ENCODE results near the gene CDAN1. TPM values are rescaled to one million over a fixed set of nuclear protein-coding genes. Genes with fewer than 3 reads are reported as not detected.

CDAN1 gene
- total and polyA plus RNA-seq, 5 donors: 4.7 to 8.0 (median 7.0) TPM

DNA sequence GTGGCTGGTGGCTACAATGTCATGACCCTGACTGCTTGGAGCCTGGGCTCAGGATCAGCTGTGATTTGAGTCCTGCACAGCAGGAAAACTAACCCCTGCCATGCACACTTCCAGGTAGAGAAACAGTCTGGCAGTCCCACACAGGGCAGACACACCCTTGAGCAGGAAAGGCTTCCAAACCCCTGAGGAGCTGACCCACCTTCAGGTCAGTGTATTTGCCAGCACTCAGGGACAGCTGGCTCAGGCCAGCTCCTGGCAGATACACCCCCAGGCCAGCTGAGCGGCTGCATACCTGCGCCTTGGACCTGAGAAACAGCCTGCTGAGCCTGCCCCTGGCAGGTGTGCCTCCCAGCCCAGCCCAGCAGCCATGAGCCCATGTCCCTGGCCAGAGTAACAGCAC lies 22.2 kb upstream of the CDAN1 start:
- H3K27me3 ChIP-seq (ENCODE audit: control insufficient read depth, insufficient read depth): no peaks in the 10 kb centered on the region
- no peaks in the 10 kb centered on the region for H3K4me1 ChIP-seq (ENCODE audit: control insufficient read depth, insufficient read depth, low read length)
- peak in 1 of 2 donors; percentile 16 for ATAC-seq
- no peak overlapping the region for H3K4me3 ChIP-seq (ENCODE audit: low read length)
- no peak overlapping the region for H3K27ac ChIP-seq (ENCODE audit: low read length)
- no peak for DNase-seq
- H3K9me3 ChIP-seq (ENCODE audit: control insufficient read depth, low read length): no peaks in the 10 kb centered on the region
- WGBS: 97% methylated on average over 2 of the region's 2 CpGs
- intact Hi-C loops (cut with DNase I): no loop called here

DNA sequence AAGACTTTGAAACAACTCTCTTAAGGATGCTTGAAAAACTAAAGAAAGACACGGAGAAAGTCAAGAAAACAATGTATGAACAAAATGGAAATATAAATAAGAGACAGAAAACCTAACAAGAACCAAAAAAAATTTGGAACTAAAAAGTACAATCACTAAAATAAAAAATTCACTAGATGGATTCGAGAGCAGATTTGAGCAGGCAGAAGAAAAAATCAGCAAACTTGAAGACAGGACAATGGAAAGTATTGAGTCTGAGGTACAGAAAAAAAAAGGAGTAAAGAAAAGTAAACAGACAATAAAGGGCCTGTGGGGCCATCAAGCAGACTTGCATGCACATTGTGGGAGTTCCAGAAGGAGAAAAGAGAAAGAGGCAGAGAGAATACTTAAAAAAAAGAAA lies 13.4 kb upstream of the CDAN1 start:
- no peaks in the 10 kb centered on the region for H3K4me1 ChIP-seq (ENCODE audit: control insufficient read depth, insufficient read depth, low read length)
- no peak overlapping the region for H3K27ac ChIP-seq (ENCODE audit: low read length)
- H3K4me3 ChIP-seq (ENCODE audit: low read length): no peak overlapping the region
- H3K9me3 ChIP-seq (ENCODE audit: control insufficient read depth, low read length): no peaks in the 10 kb centered on the region
- no peaks in the 10 kb centered on the region for H3K27me3 ChIP-seq (ENCODE audit: control insufficient read depth, insufficient read depth)
- DNase-seq (no peak), ATAC-seq (no peak)
- 98% methylated on average over 2 of the region's 2 CpGs for WGBS
- intact Hi-C loops (cut with DNase I): no loop called here

GRCh38 chr15:42749266-42749665 lies 12.3 kb upstream of the CDAN1 start:
- no peaks in the 10 kb centered on the region for H3K27me3 ChIP-seq (ENCODE audit: control insufficient read depth, insufficient read depth)
- intact Hi-C loops (cut with DNase I): no loop called here
- H3K9me3 ChIP-seq (ENCODE audit: control insufficient read depth, low read length): no peaks in the 10 kb centered on the region
- 97% methylated on average over 1 of the region's 1 CpG for WGBS
- DNase-seq (no peak), ATAC-seq (no peak)
- no peak overlapping the region for H3K4me3 ChIP-seq (ENCODE audit: low read length)
- no peak overlapping the region for H3K27ac ChIP-seq (ENCODE audit: low read length)
- H3K4me1 ChIP-seq (ENCODE audit: control insufficient read depth, insufficient read depth, low read length): no peaks in the 10 kb centered on the region

- Histone ChIP-seq H3K4me1 (ENCODE audit: control insufficient read depth, insufficient read depth, low read length) (no peaks in the 10 kb centered on the region), H3K9me3 (ENCODE audit: control insufficient read depth, low read length) (no peaks in the 10 kb centered on the region), H3K4me3 (ENCODE audit: low read length) (no peak overlapping the region), H3K27me3 (ENCODE audit: control insufficient read depth, insufficient read depth) (no peaks in the 10 kb centered on the region), H3K27ac (ENCODE audit: low read length) (no peak overlapping the region)
- no peak for DNase-seq
- intact Hi-C loops (cut with DNase I): no loop called here
- ATAC-seq: no peak
- 87% methylated on average over 1 of the region's 1 CpG for WGBS
Observed at GRCh38 chr15:42744195-42744594, 7.3 kb upstream of the CDAN1 start.

- Histone ChIP-seq H3K4me3 (ENCODE audit: low read length) (no peak overlapping the region), H3K4me1 (ENCODE audit: control insufficient read depth, insufficient read depth, low read length) (no peaks in the 10 kb centered on the region), H3K27me3 (ENCODE audit: control insufficient read depth, insufficient read depth) (no peaks in the 10 kb centered on the region), H3K9me3 (ENCODE audit: control insufficient read depth, low read length) (no peaks in the 10 kb centered on the region), H3K27ac (ENCODE audit: low read length) (no peak overlapping the region)
- no peak for ATAC-seq
- intact Hi-C loops (cut with DNase I): no loop called here
- WGBS: 76% methylated on average over 4 of the region's 4 CpGs
- DNase-seq: no peak
Observed at GRCh38 chr15:42742149-42742548, 5.2 kb upstream of the CDAN1 start.

- H3K4me1 ChIP-seq (ENCODE audit: control insufficient read depth, insufficient read depth, low read length): no peaks in the 10 kb centered on the region
- H3K27ac ChIP-seq (ENCODE audit: low read length): no peak overlapping the region
- H3K27me3 ChIP-seq (ENCODE audit: control insufficient read depth, insufficient read depth): no peaks in the 10 kb centered on the region
- intact Hi-C loops (cut with DNase I): no loop called here
- no peak overlapping the region for H3K4me3 ChIP-seq (ENCODE audit: low read length)
- no peak for DNase-seq
- ATAC-seq: no peak
- 78% methylated on average over 2 of the region's 2 CpGs for WGBS
- no peaks in the 10 kb centered on the region for H3K9me3 ChIP-seq (ENCODE audit: control insufficient read depth, low read length)
Observed at GRCh38 chr15:42741710-42742109, 4.8 kb upstream of the CDAN1 start.

DNA sequence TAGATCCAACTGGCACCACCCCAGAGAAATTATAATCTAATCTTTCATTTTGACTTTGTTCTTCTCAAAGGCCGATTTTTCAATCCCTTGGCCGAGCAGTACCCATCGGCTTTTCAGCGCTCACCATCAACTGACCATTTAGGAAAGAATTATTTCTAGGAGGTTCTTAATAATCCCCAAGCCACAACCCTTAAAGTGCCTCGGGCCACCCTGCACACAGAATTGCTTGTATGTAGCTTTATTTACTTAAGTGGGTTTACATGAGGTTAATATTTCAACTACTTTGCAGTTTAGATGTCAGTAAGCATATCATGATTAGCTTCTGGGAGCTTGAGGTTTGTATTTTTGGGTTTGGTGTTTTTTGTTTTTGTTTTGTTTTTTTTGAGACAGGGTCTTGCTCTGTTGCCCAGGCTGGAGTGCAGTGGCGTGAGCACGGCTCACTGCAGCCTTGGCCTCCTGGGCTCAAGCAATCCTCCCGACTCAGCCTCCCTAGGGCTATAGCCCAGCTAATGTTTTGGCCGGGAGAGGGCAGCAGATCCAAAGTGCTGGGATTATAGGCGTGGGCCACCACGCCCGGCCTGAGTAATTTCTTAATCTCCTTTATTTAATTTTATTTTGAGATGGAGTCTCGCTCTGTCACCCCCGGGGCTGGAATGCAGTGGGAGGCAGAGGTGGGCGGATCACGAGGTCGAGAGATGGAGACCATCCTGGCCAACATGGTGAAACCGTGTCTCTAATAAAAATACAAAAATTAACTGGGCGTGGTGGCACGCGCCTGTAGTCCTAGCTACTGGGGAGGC lies 801 bp upstream of the CDAN1 start:
- Histone ChIP-seq H3K9me3 (ENCODE audit: control insufficient read depth, low read length) (no peaks in the 10 kb centered on the region), H3K27me3 (ENCODE audit: control insufficient read depth, insufficient read depth) (no peaks in the 10 kb centered on the region), H3K4me1 (ENCODE audit: control insufficient read depth, insufficient read depth, low read length) (peaks cover 2% of the 10 kb centered on the region), H3K27ac (ENCODE audit: low read length) (peak overlapping the region; percentile 98), H3K4me3 (ENCODE audit: low read length) (peak overlapping the region; percentile 93)
- ATAC-seq (no peak), DNase-seq (peak in 1 of 3 donors; percentile 58)
- intact Hi-C loops (cut with DNase I): no loop called here
- 78% methylated on average over 21 of the region's 21 CpGs for WGBS

DNA sequence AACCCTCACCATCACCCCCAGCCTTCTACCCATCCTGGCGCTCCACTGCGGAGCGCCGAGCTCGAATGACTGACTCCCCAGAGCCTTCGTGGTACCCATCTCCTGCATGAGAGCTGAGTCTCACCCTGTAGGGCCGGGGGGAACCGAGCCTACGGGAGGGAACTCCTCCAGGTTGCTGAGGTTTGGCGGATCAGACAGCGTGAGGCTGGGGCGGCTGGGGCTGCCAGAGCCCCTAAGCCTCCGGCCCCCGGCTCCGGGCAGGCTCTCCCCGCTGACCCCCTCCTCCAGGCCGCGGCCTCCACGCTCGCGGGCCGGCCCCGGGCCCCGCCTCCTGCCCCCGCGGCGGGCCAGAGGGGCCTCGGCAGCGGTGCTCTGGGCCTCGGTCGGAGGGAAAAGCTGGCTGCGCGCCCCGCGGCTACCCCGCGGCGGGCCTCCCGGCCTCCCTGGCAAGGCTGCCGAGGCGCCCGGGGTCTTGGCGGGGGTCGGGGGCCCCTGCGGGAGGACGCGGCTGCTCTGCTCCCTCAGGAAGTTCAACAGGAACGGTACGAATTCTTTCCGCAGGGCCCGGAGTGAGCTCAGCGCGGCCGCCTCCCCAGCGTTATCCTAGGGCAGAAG lies 643 bp downstream of the CDAN1 start:
- H3K4me3 ChIP-seq (ENCODE audit: low read length): peak overlapping the region; percentile 93
- DNase-seq (peak in 2 of 3 donors; percentile 63 to 80), ATAC-seq (peak; percentile 46 to 50)
- peaks cover 2% of the 10 kb centered on the region for H3K4me1 ChIP-seq (ENCODE audit: control insufficient read depth, insufficient read depth, low read length)
- H3K9me3 ChIP-seq (ENCODE audit: control insufficient read depth, low read length): no peaks in the 10 kb centered on the region
- peak overlapping the region; percentile 24 for H3K27ac ChIP-seq (ENCODE audit: low read length)
- WGBS: under 1% methylated on average over 55 of the region's 55 CpGs
- H3K27me3 ChIP-seq (ENCODE audit: control insufficient read depth, insufficient read depth): no peaks in the 10 kb centered on the region
- intact Hi-C loops (cut with DNase I): no loop called here

- H3K4me1 ChIP-seq (ENCODE audit: control insufficient read depth, insufficient read depth, low read length): peaks cover 2% of the 10 kb centered on the region
- intact Hi-C loops (cut with DNase I): no loop called here
Observed at GRCh38 chr15:42735382-42736165, 1.4 kb downstream of the CDAN1 start.

GRCh38 chr15:42734076-42734672 lies 2.8 kb downstream of the CDAN1 start:
- no peak for ATAC-seq
- no peak for DNase-seq
- intact Hi-C loops (cut with DNase I): no loop called here
- peaks cover 2% of the 10 kb centered on the region for H3K4me1 ChIP-seq (ENCODE audit: control insufficient read depth, insufficient read depth, low read length)
- H3K9me3 ChIP-seq (ENCODE audit: control insufficient read depth, low read length): no peaks in the 10 kb centered on the region
- 94% methylated on average over 6 of the region's 6 CpGs for WGBS
- H3K4me3 ChIP-seq (ENCODE audit: low read length): no peak overlapping the region
- H3K27ac ChIP-seq (ENCODE audit: low read length): no peak overlapping the region
- H3K27me3 ChIP-seq (ENCODE audit: control insufficient read depth, insufficient read depth): no peaks in the 10 kb centered on the region

More at GRCh38 chr15:42735382-42736165, 1.4 kb downstream of the CDAN1 start:
- Histone ChIP-seq H3K27me3 (ENCODE audit: control insufficient read depth, insufficient read depth) (no peaks in the 10 kb centered on the region), H3K27ac (ENCODE audit: low read length) (no peak overlapping the region), H3K4me3 (ENCODE audit: low read length) (peak overlapping the region; percentile 93), H3K9me3 (ENCODE audit: control insufficient read depth, low read length) (no peaks in the 10 kb centered on the region)
- WGBS: 77% methylated on average over 19 of the region's 19 CpGs
- DNase-seq (no peak), ATAC-seq (no peak)

- no peak for ATAC-seq
- Histone ChIP-seq H3K4me3 (ENCODE audit: low read length) (no peak overlapping the region), H3K27ac (ENCODE audit: low read length) (no peak overlapping the region), H3K4me1 (ENCODE audit: control insufficient read depth, insufficient read depth, low read length) (peaks cover 2% of the 10 kb centered on the region), H3K9me3 (ENCODE audit: control insufficient read depth, low read length) (no peaks in the 10 kb centered on the region), H3K27me3 (ENCODE audit: control insufficient read depth, insufficient read depth) (no peaks in the 10 kb centered on the region)
- DNase-seq: no peak
- 89% methylated on average over 11 of the region's 11 CpGs for whole genome bisulfite sequencing
- intact Hi-C loops (cut with DNase I): no loop called here
Observed at GRCh38 chr15:42733027-42733426, 3.9 kb downstream of the CDAN1 start.
